Heart left ventricle (tissue), 13 donors: Measurements from ENCODE around the gene ACAN.

Experiments
- POLR2A ChIP-seq, 2 donors: fragments of 450-650 bp; IDR thresholded peaks; one replicate each; pipeline ENCODE4 v1.6.1; 2017; ENCODE audit warnings: antibody characterized with exemption in 2 of 2, mild to moderate bottlenecking in 2 of 2, moderate library complexity in 2 of 2
- TF ChIP-seq, protein P1 (sequence below), 12 donors: fragments of 200-600 bp; sonication (generic) in 4 of 12; IDR thresholded peaks; one replicate each; pipeline versions ENCODE4 v1.5.0 to v1.8.0; 2018 to 2022; ENCODE audit warnings: antibody characterized with exemption in 12 of 12, mild to moderate bottlenecking in 5 of 12
- donor health status: ischemic (EF 13 %, LVEDD 7.1; RV severe dilation, severe dysfunction).
- donor health status: DM: no; HTN: yes; CAD: no.
- donor health status: DM: no; HTN: no; CAD: no.
- donor health status: ischemic (EF 25% LVEDD 6.9; RV normal size, moderate dysfunction).
- donor health status: ischemic (EF 25% LVEDD 5.7; RV mildly dilated, moderate dysfunction).
- donor health status: ischemic (EF 35%, LVEDD 5.7; RV mildly dilated, moderate dysfunction).
- donor health status: nonischemic (EF 11% LVEDD 7.7; RV severe dilation, severe dysfunction).
- donor health status: DM: yes; HTN: yes; CAD: no.
- donor health status: PGD.
- donor health status: ischemic (EF 29% LVEDD 5.4; RV normal size, mild dysfunction).
- donor health status: nonischemic (EF 23%, LVEDD 6.1; RV moderate dilation, normal function).

DNA sequence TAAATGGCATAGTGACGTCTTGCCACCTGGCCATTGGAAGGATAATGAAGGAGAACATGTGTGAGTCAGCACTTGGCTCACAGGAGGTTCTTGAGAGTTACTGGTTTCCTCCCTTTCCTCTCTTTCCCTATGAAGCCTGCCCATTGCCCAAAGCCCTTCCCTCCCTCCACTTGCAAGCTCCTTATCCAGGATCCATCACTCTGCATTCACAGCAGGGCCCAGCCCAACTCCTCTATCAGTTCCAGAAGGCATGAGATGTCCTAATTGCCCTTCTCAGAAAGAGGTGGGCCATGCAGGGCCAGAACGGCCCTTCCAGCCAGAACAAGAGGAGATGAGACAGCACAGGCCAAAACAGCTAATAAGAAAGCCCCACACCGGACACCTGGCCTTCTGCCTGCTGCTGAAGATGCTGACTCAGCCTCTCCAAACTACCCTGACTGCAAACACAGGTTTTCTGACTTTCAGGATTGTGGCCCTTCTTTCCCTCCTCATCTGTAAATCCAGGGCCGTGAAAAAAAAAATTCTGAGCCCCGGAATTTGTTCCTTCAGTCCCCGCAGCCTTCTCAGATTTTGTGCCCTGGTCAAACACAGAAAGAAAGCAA is 62.4 kb downstream of the ACAN start:
- TF ChIP-seq, protein P1, sequence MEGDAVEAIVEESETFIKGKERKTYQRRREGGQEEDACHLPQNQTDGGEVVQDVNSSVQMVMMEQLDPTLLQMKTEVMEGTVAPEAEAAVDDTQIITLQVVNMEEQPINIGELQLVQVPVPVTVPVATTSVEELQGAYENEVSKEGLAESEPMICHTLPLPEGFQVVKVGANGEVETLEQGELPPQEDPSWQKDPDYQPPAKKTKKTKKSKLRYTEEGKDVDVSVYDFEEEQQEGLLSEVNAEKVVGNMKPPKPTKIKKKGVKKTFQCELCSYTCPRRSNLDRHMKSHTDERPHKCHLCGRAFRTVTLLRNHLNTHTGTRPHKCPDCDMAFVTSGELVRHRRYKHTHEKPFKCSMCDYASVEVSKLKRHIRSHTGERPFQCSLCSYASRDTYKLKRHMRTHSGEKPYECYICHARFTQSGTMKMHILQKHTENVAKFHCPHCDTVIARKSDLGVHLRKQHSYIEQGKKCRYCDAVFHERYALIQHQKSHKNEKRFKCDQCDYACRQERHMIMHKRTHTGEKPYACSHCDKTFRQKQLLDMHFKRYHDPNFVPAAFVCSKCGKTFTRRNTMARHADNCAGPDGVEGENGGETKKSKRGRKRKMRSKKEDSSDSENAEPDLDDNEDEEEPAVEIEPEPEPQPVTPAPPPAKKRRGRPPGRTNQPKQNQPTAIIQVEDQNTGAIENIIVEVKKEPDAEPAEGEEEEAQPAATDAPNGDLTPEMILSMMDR (IDR thresholded peaks at IDR 0.05) = no peak
- TF ChIP-seq POLR2A (IDR thresholded peaks at IDR 0.05) = no peak
